Inferior parietal cortex (tissue), 1 donor: ENCODE measurements around the gene CCDC197.

Experiments used
- DNase-seq: peaks from one replicate; pipeline ENCODE4 v3.0.0-alpha.2; 2016; ENCODE audit errors: extremely low spot score

The CCDC197 gene

DNA sequence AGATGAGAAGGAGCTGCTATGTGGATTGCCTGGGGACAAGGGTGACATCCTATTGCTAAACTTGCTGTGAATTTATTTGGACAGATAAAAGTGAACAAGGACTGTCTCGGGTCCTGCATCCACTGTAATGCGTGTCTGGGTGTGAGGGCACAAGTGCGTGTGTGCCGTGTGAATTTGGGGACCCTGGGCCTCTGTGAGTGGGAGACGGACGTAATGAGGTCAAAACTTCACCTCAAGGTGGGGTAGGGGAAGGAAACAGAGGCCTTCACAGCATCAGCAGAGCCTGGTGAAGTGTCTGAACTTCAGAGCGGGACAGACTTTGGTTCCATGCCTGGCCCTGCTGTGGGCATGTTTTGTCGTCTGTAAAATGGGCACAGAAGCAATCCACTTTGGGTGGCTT lies 35.5 kb upstream of the CCDC197 start:
- no peak for DNase-seq

DNA sequence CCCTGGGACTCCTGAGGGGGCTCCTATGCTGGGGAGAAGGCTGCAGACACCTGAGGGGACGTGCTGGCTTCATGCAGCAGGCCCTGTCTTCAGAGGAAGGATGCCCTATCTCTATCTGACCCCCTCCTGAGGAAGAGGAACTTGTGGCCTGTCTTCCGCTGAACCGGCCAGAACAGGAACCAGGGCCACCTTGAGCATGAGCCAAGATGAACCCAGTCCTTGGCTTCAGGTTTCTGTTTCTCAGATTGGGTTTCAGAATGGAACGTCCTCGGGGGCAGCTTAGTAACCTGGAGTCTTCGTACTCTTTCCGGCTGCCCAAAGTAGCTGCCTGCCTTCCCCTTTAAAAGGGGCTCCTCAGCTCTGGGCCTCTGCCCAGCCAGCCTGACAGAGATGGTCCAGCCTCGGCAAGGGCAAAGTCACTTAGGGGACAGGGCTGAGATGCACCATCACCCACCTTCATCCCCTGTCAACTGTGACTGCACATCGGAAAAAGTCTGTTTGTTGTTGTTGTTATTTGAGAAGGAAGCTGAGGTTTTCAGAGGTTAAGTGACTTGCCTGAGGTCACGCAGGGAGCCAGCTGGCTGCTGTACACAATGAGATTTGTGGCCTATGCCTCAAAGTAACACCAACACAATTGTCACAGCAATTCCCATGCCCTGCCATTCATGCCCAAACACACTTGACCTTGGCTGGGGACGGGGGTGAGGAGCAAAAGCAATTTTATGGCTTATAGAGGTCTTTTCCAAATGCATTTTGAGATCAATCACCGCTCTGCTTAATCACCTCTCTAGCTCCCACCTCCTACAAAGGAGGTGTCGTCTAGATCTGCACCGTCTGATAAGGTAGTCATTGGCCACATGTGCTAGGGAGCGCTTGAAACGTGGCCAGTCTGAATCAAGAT lies 34.1 kb upstream of the CCDC197 start:
- no peak for DNase-seq

DNA sequence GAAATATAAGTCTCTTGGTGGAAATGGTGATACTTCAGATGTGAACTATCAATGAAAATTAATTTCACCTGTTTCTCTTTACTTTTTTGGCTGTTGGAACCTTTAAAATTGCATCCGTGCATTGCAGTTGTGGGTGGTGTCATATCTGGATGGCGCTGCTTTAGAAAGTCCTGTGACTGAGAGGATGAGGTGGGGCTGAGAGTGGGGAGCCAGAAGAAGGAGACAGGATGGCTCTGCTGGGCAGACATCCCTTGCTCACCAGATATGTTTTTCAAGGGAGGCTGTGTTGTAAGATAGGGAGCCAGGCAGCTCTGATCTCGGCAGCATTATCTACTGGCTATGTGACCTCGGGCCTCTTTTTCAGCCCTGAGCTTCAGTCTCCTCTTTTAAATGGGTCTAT lies 33.4 kb upstream of the CCDC197 start:
- DNase-seq, result no peak

DNA sequence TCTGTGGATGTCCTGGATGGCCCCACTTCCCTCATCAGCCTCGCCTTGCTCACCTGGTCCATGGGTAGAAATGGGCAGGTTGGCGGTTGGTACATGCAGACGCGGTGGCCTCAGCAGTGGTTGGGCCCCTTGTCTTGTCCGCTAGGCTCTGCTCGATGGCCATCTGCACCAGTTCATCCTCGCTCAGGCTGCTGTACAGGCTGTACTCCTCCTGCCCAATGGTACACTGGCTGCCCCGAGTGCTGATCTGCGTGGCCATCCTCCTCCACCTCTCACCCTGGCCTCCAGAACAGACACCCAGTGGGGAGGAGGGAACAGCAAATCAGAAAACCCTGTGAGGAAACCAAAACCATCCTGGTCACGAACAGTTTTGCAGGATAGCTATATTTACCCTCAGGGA lies 32.8 kb upstream of the CCDC197 start:
- no peak for DNase-seq

DNA sequence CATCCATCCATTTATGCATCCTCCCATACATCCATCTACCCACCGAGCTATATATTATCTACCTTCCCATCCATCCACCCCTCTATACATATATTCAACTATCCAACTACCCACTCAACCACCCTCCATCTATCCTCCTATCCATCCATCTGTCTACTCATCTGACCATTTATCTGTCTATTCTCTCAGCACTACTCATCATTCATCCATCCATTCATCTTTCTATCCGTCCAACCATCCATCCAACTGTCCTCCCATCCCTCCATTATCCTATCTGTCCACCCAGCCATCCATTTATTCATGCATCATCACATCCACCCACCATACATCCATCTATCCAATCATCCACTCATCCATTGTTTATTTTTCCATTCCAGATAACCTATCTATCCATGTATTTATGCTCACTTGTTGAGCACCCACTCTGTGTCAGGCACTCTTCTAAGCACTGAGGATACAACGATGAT lies 32.2 kb upstream of the CCDC197 start:
- DNase-seq, result no peak

DNA sequence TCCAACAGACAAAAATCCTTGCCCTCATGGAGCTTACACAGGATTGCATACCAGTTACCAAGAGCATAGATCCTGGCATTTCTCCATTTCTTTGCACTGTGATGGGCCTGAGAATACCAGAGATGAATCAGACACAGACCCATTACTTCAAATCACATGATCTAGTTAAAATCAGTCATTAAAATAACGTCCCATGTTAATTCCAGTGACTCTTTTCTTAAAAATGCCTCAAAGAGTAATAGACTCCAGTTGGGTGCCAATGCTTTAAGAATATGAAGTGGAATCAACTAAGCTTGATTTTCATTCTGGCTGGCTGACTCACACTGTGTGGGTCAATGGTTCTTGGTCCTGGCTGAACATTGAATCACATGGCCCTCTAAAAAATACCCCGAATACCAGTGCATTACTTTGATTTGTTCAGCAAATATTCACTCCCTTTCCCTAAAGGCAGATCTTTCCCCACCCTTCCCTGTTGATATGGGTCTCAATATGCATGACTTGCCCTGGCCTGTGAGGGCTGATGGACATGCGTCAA lies 31.7 kb upstream of the CCDC197 start:
- no peak for DNase-seq

DNA sequence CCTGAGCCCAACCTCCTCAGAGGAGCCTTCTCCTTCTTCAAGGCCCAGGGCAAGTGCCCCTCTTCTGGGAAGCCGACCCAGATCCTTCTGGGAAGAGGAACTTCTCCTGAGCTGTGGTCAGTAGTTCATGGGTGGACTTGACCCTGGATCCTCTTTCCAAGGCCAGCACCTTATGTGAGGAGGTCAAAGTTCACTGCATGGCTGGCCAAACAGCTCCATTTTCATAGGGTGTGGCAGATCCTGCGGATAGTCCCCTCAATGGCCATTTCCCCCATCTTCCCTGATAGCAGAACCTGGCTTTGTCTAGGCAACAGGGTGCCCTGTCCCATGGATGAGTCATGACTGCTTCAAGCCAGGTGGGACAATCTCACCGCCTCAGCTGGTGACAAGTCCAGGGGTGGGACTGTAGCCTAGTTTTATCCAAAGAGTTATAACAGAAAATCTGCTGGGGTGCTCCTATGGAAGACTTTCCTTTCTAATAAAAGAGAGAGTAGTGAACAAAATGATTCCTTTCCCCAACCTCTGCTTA lies 31.1 kb upstream of the CCDC197 start:
- no peak for DNase-seq

DNA sequence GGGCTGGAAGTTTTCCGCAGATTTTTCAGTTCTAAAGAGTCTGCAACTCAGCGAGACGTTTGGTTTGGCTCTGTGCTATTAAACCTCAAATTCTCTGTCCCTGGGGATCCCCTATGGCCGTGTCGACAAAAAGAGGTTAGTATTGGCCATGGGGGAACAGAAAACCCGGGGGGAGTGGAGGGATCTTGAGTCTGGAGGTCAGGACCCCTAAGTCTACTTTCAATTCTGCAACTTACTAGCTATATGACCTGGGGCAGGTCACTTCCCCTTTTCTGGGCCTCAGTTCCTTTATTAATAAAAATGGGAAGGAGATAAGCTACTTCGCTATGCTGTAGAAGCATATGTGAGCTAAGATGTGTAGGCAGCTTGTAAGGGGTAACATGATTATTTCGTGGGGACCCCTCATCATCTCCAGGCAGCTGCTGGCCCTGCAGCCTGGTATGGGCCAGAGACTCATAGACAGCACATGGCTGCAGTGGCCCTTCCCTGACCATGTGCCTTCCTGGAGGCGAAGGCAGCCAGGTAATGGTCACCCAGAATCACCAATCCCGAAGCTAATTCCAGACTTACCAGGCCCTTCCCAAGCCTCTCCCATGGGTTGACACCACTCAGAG lies 29.4 kb upstream of the CCDC197 start:
- no peak for DNase-seq

DNA sequence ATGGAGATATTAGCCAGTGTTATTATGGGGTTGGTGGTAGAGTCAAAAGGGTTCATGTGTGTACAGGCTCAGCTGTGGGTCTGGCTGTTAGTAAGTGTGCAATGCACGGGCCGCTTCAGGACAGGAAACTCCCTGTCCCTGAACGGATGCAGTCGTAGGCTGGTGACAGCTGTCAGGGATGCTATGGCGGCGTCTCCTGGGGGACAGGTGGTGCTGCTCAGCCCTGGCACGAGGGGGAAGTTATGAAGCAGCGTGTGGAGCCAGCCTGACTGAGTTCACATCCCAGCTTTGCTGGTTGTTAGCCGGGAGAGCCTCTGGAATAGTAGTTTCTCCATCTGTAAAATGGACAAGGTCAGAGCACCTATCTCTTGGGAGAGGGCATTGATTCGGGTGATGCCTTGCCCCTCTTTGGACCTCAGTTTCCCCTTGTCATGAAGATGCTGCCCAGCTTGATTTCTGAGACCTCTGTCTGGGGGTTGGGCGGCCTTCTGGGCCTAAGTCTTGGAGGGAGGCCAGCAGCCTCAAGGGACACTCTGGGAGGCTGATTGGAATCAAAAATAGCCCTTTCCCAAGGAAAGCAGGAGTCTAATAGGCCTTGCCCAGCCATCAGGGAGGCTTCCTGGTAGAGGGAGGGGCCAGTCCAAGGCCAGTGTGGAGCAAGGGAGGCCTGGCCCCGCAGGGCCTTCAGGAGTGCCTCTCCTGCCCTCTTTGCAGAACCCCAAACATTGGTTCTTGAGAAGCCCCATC lies 27.8 kb upstream of the CCDC197 start:
- DNase-seq, result no peak

DNA sequence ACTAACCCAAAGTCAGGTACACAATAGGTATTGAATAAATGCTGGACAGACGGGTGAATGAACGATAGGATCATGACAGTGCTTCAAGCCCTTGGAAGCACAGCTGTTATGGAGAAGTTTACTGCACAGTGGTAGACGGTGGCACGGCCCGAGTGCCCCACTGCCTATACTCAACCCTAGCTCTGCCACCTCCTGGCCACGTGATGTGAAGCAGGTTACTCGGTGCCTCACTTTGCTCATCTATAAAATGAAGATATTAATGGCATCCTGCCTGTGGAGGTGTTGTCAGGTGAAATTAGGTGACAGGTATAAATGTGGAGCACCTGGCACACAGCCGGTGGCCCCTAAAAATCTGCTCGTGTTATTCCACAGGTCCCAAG lies 26.5 kb upstream of the CCDC197 start:
- no peak for DNase-seq

DNA sequence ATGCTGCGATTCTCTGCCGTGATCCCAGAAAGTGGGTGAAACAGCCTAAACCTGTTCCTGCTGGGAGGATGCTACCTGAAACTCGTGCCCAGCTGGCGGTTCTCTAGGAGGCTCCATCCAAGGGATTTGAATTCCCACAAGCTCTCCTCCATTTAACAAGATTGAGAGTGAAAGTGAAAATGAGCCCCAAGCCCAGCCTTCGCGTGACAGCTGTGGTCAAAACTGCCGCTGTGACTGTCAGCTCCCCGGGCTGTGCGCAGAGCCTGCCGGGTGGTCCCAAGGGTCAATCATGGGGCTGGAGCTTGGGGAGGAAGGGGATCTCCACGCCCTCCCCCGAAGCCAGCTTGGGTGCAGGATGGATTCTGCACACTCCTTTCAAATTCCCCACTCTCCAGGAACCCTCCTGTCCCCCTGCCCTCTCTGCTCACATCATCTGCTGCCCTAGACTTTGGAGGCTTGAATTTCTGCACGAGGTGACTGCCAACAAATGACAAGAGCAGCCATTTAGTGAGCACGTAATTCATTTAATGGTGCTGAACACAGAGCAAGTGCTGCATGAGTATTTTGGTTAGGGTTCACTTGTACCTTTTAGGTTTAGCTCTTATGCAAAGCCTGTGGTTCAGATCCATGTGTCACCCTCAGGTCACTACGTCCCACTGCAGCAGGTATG lies 26.0 kb upstream of the CCDC197 start:
- DNase-seq, result no peak

DNA sequence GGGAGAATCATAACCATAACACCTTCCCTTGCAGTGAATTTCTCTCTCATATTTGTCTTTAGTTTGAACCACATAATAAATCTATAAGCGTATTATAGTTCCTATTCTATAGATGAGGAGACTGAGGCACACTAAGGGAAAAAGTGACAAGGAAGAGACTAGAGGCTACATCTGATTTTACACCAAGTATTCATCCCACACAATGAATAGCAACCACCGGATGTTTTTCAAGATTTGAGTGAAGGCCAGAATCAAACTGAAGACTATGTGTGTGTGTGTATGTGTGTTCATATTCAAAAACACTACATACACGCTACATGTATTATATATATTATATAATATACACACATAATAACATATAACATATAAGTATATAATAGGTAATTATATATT lies 25.5 kb upstream of the CCDC197 start:
- no peak for DNase-seq

DNA sequence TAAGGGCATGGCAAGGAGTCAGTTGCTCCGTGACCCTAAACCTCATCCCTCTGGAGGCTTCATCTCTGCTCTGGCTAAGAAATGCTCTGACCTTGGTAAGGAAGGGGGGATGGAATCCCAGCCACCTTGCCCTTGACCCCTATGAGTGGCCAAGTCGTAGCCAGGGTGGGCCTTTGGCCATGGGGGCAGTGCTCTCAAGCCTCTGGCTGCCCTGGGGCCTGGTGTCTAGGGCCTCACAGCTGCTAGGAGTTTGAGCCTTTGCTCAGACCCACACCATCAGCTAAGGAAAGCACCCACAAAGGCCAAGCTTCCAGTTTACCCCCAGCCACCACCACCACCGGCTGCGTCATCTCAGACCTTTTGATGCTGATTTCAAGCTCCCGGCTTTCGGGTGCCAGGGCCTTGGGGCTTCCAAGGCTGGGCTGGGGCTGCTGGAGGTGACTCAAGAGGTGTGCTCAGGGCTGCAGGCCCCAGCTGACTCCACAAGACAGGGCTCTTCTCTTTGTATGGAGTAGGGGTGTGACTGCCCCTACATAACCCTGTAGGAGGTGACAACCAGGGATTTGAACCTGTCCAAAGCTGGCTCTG lies 24.4 kb upstream of the CCDC197 start:
- DNase-seq, result no peak

DNA sequence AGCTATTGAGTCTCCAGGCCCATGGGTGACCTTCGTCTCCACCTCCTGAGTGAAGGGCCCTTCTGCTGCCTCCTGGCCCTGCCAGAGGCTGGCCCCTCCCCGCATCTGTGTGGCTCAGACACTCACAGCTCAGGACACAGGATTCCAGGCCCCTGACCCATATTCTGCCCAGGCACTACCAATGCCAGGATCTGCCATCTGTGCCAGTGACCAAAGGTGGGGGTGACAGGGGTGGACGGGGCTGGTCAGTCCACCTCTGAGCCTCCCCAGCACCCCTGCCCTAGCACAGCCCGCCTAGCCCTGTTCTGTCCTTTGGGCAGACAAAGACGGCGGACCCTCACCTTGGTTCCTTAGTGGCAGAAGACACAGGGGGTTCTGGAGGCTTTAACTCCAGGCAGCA lies 23.5 kb upstream of the CCDC197 start:
- no peak for DNase-seq

DNA sequence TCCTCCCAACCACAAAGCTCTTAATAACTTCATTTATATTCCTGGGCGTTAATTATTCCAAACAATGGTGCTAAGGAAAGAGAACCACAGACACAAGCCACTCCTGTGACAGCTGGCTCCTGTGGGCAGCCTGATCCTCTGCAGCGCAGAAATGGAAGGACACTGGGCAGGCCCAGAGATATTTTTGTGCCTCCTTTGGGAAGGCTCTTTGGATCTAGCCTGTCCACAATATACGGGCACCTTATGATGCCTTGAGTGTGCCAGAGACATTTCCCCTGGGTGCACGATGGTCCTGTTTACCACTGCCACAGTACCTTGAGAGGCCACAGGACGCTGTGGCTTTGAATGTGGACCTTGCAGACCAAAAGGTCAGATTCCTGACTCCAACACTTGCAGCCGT lies 22.8 kb upstream of the CCDC197 start:
- DNase-seq, result no peak

DNA sequence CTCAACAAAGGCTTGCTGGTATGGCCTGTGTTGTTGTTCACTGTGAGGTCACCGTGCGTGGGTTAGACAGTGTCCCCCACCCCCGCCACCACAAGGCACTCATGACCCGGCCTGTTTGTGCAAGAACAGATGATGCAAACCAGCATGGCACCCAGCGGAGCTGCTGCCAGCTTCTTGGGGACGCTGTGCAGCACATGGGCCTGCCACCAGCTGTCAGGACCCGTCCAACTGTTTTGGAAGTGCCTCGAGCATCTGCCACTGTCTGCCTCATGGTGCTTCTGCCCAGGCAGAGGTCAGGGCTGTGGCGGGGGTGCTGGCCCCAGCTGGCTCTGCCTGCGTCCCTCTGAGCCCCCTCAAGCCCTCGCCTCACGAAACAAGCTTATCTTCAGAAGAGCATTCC lies 22.3 kb upstream of the CCDC197 start:
- DNase-seq, result no peak

DNA sequence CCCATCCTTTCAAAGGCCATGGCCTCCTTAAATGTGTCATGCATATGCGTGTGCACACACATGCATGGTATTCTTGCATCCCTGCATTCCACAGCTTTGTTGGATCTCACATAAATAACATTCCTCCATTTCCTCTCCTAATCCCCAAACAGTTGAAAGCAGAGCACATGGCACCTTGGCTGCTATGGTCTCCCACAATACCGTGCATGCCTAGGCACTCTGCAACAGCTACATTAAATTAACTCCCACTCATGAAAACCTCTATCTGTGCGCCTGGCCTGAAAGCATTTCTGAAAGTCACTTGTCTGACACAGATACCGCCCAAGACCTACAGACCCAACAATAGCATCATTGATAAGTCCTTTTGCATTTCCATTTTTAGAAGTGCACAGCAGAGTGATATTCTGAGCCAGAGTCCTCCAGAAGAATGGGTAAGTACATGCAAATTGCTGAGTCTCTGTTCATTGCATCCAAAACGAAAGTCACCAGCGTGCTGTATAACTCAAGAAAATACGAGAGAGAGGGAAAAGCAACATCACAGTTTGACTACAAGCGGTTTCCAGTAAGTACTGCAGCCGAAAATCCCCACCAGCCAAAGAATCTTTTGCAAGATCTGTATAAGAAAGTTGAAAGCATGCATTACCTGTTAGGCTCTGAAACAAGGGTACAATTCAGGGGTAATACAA lies 21.2 kb upstream of the CCDC197 start:
- peak; percentile 60 for DNase-seq

DNA sequence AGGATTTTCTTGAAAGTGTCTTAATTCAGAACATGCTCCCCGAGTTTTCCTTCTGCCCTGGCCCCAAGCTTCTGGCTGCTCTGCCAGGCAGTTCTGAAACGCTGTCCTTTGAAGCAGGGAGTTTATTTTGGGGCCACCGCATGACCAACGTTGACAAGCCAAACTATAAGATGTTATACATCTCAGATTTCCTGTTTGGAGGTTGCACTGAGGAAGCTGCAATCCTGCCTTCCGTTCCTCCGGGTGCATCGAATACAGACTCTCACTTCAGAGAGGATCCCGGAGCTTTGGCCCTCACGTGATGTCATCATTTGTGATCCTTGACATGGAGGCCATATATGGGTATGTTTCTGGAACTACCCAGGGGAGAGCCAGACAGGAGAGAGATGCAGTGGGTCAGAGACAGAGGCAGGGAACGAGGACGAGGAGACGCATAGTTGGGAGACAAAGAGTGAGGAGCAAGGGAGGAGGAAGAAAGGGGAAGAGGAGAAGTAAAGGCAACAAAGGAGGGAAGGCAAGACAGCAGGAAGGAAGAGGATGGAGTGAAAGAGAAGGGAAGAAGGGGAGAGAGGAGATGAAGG lies 20.5 kb upstream of the CCDC197 start, which contains the start of gene ASB2:
ASB2 (minus strand) TSS at position 94 of the 581 bp plus-strand sequence. CDS start 12,031 bp downstream, outside the sequence.
- peak; percentile 39 for DNase-seq

DNA sequence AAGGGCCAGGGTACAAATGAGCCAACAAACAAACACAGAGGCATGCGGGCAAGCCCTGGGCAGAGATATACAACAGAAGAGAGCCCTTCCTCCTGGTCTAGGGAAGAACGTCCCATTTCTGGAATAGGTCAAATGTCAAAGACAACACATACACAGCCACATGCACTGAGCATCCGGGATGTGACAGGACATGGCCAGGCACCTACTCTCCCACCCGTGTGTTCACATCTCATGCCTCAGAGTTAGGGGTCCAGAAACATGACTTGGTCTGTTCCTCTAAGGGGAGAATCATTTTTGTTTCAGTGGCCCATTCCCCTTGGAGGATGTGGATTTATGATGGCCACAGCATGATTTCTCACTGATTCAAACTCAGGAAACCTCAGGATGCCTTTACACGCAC lies 19.9 kb upstream of the CCDC197 start:
- DNase-seq, result no peak
